ENCODE measurements around the gene PSD4.

DNA sequence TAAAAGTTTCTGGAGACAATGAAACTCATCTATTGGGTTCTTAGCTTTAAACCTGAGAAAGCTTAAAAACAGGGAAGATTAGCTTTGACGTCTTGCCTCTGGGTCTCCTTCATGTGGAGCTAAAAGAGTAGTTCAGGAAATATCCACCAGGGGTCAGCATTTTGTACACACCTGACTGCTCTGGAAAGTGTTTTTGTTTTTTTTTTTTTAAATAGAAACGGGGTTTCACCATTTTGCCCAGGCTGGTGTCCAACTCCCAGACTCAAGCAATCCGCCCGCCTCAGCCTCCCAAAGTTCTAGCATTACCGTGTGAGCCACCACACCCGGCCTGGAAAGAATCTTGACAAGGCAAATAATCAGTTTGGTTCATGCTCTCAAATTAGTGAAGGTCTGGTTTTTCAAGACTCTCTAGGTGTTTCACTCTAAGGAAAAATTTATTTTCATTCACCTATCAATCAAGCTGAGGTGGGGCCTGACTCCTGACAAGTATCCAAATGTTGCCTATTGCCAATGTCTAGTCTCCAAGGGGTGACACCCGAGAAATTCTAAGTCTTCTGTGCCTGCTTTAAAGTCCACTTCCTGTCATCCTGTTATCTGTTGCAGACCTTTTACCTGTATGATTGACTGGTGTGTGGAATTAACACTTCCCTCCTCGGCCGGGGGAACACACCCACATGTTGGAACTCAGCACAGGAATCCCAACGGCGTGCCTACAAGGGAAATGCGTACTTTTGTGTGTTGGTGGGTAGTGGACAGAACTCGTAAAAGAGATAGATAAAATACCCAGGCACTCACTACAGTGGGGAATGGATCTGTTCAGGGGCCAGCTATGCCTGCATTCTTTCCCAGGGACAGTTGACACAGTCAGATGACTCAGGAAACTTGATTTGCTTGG, 35.1 kb upstream of the PSD4 start:
- TF ChIP-seq, protein P1, sequence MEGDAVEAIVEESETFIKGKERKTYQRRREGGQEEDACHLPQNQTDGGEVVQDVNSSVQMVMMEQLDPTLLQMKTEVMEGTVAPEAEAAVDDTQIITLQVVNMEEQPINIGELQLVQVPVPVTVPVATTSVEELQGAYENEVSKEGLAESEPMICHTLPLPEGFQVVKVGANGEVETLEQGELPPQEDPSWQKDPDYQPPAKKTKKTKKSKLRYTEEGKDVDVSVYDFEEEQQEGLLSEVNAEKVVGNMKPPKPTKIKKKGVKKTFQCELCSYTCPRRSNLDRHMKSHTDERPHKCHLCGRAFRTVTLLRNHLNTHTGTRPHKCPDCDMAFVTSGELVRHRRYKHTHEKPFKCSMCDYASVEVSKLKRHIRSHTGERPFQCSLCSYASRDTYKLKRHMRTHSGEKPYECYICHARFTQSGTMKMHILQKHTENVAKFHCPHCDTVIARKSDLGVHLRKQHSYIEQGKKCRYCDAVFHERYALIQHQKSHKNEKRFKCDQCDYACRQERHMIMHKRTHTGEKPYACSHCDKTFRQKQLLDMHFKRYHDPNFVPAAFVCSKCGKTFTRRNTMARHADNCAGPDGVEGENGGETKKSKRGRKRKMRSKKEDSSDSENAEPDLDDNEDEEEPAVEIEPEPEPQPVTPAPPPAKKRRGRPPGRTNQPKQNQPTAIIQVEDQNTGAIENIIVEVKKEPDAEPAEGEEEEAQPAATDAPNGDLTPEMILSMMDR (conservative IDR thresholded peaks at IDR 0.05; ENCODE audit: low read depth, low read length) = peak; percentile 77
- TF ChIP-seq BHLHE40 (IDR thresholded peaks at IDR 0.05; ENCODE audit: low read depth, low read length) (no peak), POLR2A (IDR thresholded peaks at IDR 0.05; ENCODE audit: low read depth, low read length) (no peak)
